Measurements from ENCODE around the gene ARHGAP9.

DNA sequence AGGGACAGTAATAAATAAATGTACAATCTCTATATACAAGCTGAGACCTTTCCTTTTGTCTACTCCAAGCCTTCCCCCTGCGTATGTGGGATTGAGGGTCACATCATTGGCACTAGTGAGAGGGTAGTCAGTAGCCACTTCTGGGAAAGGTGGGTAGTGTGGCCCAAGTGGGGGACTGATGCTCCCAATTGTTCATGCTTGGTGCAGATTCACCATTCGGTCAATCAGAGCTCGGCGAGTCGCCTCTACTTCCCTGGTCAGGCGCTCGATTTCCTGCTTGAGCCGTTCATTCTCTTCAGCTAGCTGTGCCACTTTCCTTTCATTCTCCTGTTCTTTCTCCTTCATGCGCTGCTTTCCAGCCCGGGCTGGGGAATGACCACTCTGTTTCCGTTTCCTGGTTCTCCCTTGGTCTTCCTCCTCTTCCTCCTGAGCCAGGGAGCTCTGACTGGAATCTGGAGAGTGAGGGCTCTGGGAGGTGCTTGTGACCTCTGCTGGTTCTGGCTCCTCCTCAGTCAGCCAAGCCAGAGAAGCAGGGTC is 37.0 kb upstream of the ARHGAP9 start:
- TF ChIP-seq, protein P1, sequence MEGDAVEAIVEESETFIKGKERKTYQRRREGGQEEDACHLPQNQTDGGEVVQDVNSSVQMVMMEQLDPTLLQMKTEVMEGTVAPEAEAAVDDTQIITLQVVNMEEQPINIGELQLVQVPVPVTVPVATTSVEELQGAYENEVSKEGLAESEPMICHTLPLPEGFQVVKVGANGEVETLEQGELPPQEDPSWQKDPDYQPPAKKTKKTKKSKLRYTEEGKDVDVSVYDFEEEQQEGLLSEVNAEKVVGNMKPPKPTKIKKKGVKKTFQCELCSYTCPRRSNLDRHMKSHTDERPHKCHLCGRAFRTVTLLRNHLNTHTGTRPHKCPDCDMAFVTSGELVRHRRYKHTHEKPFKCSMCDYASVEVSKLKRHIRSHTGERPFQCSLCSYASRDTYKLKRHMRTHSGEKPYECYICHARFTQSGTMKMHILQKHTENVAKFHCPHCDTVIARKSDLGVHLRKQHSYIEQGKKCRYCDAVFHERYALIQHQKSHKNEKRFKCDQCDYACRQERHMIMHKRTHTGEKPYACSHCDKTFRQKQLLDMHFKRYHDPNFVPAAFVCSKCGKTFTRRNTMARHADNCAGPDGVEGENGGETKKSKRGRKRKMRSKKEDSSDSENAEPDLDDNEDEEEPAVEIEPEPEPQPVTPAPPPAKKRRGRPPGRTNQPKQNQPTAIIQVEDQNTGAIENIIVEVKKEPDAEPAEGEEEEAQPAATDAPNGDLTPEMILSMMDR (IDR thresholded peaks at IDR 0.05) = no peak
- TF ChIP-seq POLR2A (IDR thresholded peaks at IDR 0.05) = no peak
